Endothelial cell of umbilical vein (primary cell): ENCODE results near the gene TRAF3.

Experiments used
- CTCF ChIP-seq, 2 donors: IDR thresholded peaks; 1 replicate in 1 of 2; 2 replicates in 1 of 2; pipeline ENCODE4 v1.5.1; 2011; ENCODE audit warnings: low read length in 2 of 2, mild to moderate bottlenecking in 2 of 2, moderate library complexity in 2 of 2, control low read depth in 1 of 2, inconsistent platforms in 1 of 2, low read depth in 1 of 2; ENCODE audit not compliant: insufficient read depth in 1 of 2; ENCODE audit errors: extremely low read depth in 1 of 2
- EZH2 ChIP-seq: IDR thresholded peaks from 2 replicates; pipeline ENCODE4 v1.6.1; 2012; ENCODE audit warnings: borderline replicate concordance, low read depth, mild to moderate bottlenecking, moderate library complexity, low read length, inconsistent platforms; ENCODE audit not compliant: severe bottlenecking
- JUN ChIP-seq: IDR thresholded peaks from 2 replicates; pipeline ENCODE4 v1.6.1; 2011; ENCODE audit warnings: borderline replicate concordance, low read depth; ENCODE audit not compliant: insufficient read length, insufficient read depth
- MAX ChIP-seq: IDR thresholded peaks from 2 replicates; pipeline ENCODE4 v1.6.1; 2011; ENCODE audit not compliant: insufficient read depth, insufficient read length
- MYC ChIP-seq: IDR thresholded peaks from one replicate; pipeline ENCODE4 v1.6.1; 2011; ENCODE audit warnings: mild to moderate bottlenecking, low read depth, low read length
- POLR2A ChIP-seq: IDR thresholded peaks from 2 replicates; pipeline ENCODE4 v1.6.1; 2012; ENCODE audit warnings: low read depth, mild to moderate bottlenecking, control low read depth, low read length
- POLR2AphosphoS5 ChIP-seq: IDR thresholded peaks from 2 replicates; pipeline ENCODE4 v1.6.1; 2012; ENCODE audit warnings: low read depth, mild to moderate bottlenecking, control low read depth, low read length, moderate library complexity; ENCODE audit not compliant: insufficient read depth

DNA sequence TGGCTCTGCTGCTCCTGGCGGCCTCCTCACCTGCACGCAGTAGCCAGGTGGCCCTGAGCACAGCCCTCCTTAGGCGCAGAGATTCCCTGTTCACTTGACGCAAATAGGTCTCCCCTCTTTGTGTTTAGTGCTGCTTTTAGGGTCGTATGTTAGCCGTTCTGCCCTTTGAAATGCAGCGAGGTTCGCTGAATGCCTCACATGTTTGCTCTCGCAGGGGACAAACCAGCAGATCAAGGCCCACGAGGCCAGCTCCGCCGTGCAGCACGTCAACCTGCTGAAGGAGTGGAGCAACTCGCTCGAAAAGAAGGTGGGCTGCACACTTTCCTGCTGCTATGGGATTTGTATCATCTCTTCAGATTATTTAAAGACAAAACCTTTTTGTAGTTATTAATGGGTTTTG, 113.9 kb downstream of the TRAF3 start:
- TF ChIP-seq POLR2A: no peak
- no peak for TF ChIP-seq CTCF (IDR thresholded peaks at IDR 0.05; ENCODE audit: extremely low read depth in 1 of 2, insufficient read depth in 1 of 2, low read depth in 1 of 2, low read length in 2 of 2)
- TF ChIP-seq POLR2AphosphoS5: no peak
- TF ChIP-seq JUN: no peak
- no peak for TF ChIP-seq EZH2
- TF ChIP-seq MYC: no peak
- no peak for TF ChIP-seq MAX
